Measurements from ENCODE around the gene UGT2B10. TPM values are rescaled to one million over a fixed set of nuclear protein-coding genes. Genes with fewer than 3 reads are reported as not detected.

The UGT2B10 gene
- total and polyA plus RNA-seq, 9 of the 15 experiments (the other 6 are each of a cell fraction or from before 2014, with no cell fraction given): 0.18 TPM; not detected in 8

DNA sequence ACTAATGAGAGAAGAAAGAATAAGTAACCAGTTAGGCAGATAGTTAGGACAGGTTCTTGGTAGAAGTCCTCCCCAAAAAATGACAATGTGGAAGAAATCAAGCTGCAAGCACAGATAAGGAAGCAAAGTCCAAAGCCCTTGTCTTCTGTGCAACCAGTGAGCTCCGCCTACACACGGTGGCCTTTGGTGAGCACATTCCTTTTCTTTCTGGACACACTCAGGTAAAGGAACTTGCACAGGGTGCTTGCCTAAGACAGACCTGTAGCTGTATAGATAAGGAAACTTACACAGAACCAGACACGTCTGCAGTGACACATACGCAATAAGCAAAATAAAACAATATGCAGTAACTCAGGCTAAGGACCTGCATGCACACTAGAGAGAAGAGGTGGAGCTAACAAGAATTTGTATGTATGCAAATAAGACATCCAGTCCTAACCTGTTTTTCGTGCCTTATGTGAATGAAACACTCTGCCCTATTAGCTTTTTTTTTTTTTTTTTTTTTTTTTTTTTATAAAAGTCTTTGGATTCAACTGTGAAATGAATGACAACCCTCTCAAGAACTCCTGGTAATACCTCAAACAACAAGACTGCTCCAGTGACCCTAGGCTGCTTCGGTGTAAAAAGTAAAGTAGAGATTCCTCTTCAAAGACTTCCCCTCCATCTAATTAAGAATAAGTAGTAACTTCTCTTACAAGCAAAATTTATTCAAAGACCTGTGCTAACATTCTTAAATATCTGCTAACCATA, 48.8 kb downstream of the UGT2B10 start (continued):
- TF ChIP-seq, protein P1, sequence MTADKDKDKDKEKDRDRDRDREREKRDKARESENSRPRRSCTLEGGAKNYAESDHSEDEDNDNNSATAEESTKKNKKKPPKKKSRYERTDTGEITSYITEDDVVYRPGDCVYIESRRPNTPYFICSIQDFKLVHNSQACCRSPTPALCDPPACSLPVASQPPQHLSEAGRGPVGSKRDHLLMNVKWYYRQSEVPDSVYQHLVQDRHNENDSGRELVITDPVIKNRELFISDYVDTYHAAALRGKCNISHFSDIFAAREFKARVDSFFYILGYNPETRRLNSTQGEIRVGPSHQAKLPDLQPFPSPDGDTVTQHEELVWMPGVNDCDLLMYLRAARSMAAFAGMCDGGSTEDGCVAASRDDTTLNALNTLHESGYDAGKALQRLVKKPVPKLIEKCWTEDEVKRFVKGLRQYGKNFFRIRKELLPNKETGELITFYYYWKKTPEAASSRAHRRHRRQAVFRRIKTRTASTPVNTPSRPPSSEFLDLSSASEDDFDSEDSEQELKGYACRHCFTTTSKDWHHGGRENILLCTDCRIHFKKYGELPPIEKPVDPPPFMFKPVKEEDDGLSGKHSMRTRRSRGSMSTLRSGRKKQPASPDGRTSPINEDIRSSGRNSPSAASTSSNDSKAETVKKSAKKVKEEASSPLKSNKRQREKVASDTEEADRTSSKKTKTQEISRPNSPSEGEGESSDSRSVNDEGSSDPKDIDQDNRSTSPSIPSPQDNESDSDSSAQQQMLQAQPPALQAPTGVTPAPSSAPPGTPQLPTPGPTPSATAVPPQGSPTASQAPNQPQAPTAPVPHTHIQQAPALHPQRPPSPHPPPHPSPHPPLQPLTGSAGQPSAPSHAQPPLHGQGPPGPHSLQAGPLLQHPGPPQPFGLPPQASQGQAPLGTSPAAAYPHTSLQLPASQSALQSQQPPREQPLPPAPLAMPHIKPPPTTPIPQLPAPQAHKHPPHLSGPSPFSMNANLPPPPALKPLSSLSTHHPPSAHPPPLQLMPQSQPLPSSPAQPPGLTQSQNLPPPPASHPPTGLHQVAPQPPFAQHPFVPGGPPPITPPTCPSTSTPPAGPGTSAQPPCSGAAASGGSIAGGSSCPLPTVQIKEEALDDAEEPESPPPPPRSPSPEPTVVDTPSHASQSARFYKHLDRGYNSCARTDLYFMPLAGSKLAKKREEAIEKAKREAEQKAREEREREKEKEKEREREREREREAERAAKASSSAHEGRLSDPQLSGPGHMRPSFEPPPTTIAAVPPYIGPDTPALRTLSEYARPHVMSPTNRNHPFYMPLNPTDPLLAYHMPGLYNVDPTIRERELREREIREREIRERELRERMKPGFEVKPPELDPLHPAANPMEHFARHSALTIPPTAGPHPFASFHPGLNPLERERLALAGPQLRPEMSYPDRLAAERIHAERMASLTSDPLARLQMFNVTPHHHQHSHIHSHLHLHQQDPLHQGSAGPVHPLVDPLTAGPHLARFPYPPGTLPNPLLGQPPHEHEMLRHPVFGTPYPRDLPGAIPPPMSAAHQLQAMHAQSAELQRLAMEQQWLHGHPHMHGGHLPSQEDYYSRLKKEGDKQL (CRISPR knock-in tag; IDR thresholded peaks at IDR 0.05; ENCODE audit: borderline replicate concordance): no peak
- no peak for TF ChIP-seq TEAD2 (tag; IDR thresholded peaks at IDR 0.05)
- peak; percentile 58 for TF ChIP-seq EGR1 (conservative IDR thresholded peaks at IDR 0.05)
- TF ChIP-seq ZNF589 (CRISPR knock-in tag; IDR thresholded peaks at IDR 0.05; ENCODE audit: low read depth): peak; percentile 71; the same call in 1 of the 2 replicates
- peak; percentile 92 for TF ChIP-seq KLF16 (IDR thresholded peaks at IDR 0.05)
- TF ChIP-seq, protein P2, sequence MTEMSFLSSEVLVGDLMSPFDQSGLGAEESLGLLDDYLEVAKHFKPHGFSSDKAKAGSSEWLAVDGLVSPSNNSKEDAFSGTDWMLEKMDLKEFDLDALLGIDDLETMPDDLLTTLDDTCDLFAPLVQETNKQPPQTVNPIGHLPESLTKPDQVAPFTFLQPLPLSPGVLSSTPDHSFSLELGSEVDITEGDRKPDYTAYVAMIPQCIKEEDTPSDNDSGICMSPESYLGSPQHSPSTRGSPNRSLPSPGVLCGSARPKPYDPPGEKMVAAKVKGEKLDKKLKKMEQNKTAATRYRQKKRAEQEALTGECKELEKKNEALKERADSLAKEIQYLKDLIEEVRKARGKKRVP (CRISPR knock-in tag; IDR thresholded peaks at IDR 0.05): no peak
- TF ChIP-seq TCF3 (CRISPR knock-in tag; IDR thresholded peaks at IDR 0.05): peak; percentile 93
- 0 out of 2 replicates have a peak, but pooled peaks have one; percentile 12 for TF ChIP-seq EP400 (IDR thresholded peaks at IDR 0.05)
- no peak for TF ChIP-seq BCL6 (CRISPR knock-in tag; IDR thresholded peaks at IDR 0.05)
- no peak for TF ChIP-seq MTF1 (CRISPR knock-in tag; IDR thresholded peaks at IDR 0.05; ENCODE audit: borderline replicate concordance)
- TF ChIP-seq, protein P3, sequence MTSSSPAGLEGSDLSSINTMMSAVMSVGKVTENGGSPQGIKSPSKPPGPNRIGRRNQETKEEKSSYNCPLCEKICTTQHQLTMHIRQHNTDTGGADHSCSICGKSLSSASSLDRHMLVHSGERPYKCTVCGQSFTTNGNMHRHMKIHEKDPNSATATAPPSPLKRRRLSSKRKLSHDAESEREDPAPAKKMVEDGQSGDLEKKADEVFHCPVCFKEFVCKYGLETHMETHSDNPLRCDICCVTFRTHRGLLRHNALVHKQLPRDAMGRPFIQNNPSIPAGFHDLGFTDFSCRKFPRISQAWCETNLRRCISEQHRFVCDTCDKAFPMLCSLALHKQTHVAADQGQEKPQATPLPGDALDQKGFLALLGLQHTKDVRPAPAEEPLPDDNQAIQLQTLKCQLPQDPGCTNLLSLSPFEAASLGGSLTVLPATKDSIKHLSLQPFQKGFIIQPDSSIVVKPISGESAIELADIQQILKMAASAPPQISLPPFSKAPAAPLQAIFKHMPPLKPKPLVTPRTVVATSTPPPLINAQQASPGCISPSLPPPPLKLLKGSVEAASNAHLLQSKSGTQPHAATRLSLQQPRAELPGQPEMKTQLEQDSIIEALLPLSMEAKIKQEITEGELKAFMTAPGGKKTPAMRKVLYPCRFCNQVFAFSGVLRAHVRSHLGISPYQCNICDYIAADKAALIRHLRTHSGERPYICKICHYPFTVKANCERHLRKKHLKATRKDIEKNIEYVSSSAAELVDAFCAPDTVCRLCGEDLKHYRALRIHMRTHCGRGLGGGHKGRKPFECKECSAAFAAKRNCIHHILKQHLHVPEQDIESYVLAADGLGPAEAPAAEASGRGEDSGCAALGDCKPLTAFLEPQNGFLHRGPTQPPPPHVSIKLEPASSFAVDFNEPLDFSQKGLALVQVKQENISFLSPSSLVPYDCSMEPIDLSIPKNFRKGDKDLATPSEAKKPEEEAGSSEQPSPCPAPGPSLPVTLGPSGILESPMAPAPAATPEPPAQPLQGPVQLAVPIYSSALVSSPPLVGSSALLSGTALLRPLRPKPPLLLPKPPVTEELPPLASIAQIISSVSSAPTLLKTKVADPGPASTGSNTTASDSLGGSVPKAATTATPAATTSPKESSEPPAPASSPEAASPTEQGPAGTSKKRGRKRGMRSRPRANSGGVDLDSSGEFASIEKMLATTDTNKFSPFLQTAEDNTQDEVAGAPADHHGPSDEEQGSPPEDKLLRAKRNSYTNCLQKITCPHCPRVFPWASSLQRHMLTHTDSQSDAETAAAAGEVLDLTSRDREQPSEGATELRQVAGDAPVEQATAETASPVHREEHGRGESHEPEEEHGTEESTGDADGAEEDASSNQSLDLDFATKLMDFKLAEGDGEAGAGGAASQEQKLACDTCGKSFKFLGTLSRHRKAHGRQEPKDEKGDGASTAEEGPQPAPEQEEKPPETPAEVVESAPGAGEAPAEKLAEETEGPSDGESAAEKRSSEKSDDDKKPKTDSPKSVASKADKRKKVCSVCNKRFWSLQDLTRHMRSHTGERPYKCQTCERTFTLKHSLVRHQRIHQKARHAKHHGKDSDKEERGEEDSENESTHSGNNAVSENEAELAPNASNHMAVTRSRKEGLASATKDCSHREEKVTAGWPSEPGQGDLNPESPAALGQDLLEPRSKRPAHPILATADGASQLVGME (CRISPR knock-in tag; IDR thresholded peaks at IDR 0.05): no peak
- peak; percentile 60; the same call in 1 of the 2 replicates for TF ChIP-seq RUNX1 (IDR thresholded peaks at IDR 0.05; ENCODE audit: low read depth)
- TF ChIP-seq FOXM1 (IDR thresholded peaks at IDR 0.05; ENCODE audit: low read depth): peak; percentile 50
- TF ChIP-seq FOXM1 (CRISPR knock-in tag; IDR thresholded peaks at IDR 0.05; ENCODE audit: low read depth): no peak
- no peak for TF ChIP-seq SMARCA5 (IDR thresholded peaks at IDR 0.05)
- TF ChIP-seq KAT2B (IDR thresholded peaks at IDR 0.05; ENCODE audit: low read depth, low read length): no peak
- TF ChIP-seq ZFP1 (CRISPR knock-in tag; IDR thresholded peaks at IDR 0.05): no peak
